Activated naive CD4-positive, alpha-beta T cell treated with Interleukin-2 at 50 U/mL for 16 hours (primary cell): Measurements from ENCODE around the gene PNRC1.
A peak's percentile ranks its signal among the peaks of the same experiment; 100 is the strongest.
"Not testable (repeated sequence)": the region's sequence is repeated elsewhere in the genome, so short reads cannot be mapped to it uniquely, and the experiment has no call there.

Experiments
- DNase-seq: peaks from one replicate; pipeline ENCODE4 v3.0.0-alpha.2; 2020

PNRC1 gene

GRCh38 chr6:89116702-89117101 lies 36.2 kb downstream of the PNRC1 start:
- DNase-seq, result no peak

GRCh38 chr6:89117211-89118108 lies 36.9 kb downstream of the PNRC1 start, which contains the start of gene SRSF12:
Gene SRSF12 (minus strand): TSS chr6:89118071. CDS start chr6:89117887, 184 bp downstream.
- peak; percentile 36 for DNase-seq

GRCh38 chr6:89118931-89119330 lies 38.4 kb downstream of the PNRC1 start:
- no peak for DNase-seq

GRCh38 chr6:89120371-89120770 lies 39.8 kb downstream of the PNRC1 start:
- DNase-seq, result no peak

- DNase-seq, result no peak
Measured at GRCh38 chr6:89121934-89122333, 41.4 kb downstream of the PNRC1 start.

- DNase-seq, result no peak
Measured at GRCh38 chr6:89122625-89123024, 42.1 kb downstream of the PNRC1 start.

GRCh38 chr6:89128256-89128671 lies 47.7 kb downstream of the PNRC1 start:
- not testable (repeated sequence) for DNase-seq

- no peak for DNase-seq
Measured at GRCh38 chr6:89131599-89131998, 51.0 kb downstream of the PNRC1 start.

GRCh38 chr6:89132057-89132456 lies 51.5 kb downstream of the PNRC1 start:
- DNase-seq, result no peak

- DNase-seq, result no peak
Measured at GRCh38 chr6:89133981-89134380, 53.4 kb downstream of the PNRC1 start.

- no peak for DNase-seq
Measured at GRCh38 chr6:89134723-89135122, 54.2 kb downstream of the PNRC1 start.
